Spleen (tissue), 11 donors: ENCODE results near the gene CNTNAP5. TPM values are rescaled to one million over a fixed set of nuclear protein-coding genes. Genes with fewer than 3 reads are reported as not detected.

ENCODE experiments used
- DNase-seq: peaks from one replicate; pipeline ENCODE4 v3.0.0-alpha.2; 2020
- H3K27ac ChIP-seq, 8 donors: fragments of 200-600 bp; sonication (generic) in 7 of 8; 1 replicate in 4 of 8; 2 replicates in 4 of 8; pipeline versions ENCODE4 v1.5.0 to v1.8.0; 2016 to 2021; ENCODE audit warnings: inconsistent platforms in 4 of 8, mild to moderate bottlenecking in 4 of 8, moderate library complexity in 1 of 8
- H3K27me3 ChIP-seq, 7 donors: fragments of 200-600 bp; sonication (generic) in 6 of 7; replicated peaks in 1 of 7; 1 replicate in 4 of 7; 2 replicates in 3 of 7; pipeline versions ENCODE4 v1.5.0 to v1.8.0; 2016 to 2021; ENCODE audit warnings: inconsistent platforms in 3 of 7, mild to moderate bottlenecking in 1 of 7
- H3K36me3 ChIP-seq, 6 donors: fragments of 200-600 bp; sonication (generic) in 5 of 6; 1 replicate in 4 of 6; 2 replicates in 2 of 6; pipeline versions ENCODE4 v1.5.0 to v1.8.0; 2016 to 2021; ENCODE audit warnings: inconsistent platforms in 2 of 6
- H3K4me1 ChIP-seq, 6 donors: fragments of 200-600 bp; sonication (generic) in 5 of 6; 1 replicate in 3 of 6; 2 replicates in 3 of 6; pipeline versions ENCODE4 v1.5.0 to v1.8.0; 2016 to 2021; ENCODE audit warnings: inconsistent platforms in 3 of 6
- H3K4me3 ChIP-seq, 8 donors: fragments of 200-600 bp; sonication (generic) in 7 of 8; 1 replicate in 4 of 8; 2 replicates in 4 of 8; pipeline versions ENCODE4 v1.5.0 to v1.8.0; 2016 to 2021; ENCODE audit warnings: inconsistent platforms in 4 of 8, mild to moderate bottlenecking in 4 of 8, moderate library complexity in 2 of 8
- H3K9me3 ChIP-seq, 8 donors: fragments of 200-600 bp; sonication (generic) in 7 of 8; 1 replicate in 4 of 8; 2 replicates in 4 of 8; pipeline versions ENCODE4 v1.5.0 to v1.8.0; 2016 to 2021; ENCODE audit warnings: inconsistent platforms in 4 of 8
- POLR2A ChIP-seq, 3 donors: fragments of 450-650 bp; IDR thresholded peaks; one replicate each; pipeline ENCODE4 v1.5.1; 2017; ENCODE audit warnings: antibody characterized with exemption in 3 of 3, mild to moderate bottlenecking in 1 of 3
- POLR2AphosphoS5 ChIP-seq, 3 donors: sonication (generic); formaldehyde crosslinking; IDR thresholded peaks; one replicate each; pipeline ENCODE4 v1.5.1; 2017; ENCODE audit warnings: antibody characterized with exemption in 3 of 3
- WGBS, 5 donors: extraction: QIAGEN DNeasy Blood & Tissue Kit in 3 of 5; methylation state at CpG; one replicate each; pipeline versions ENCODE4 v1.1.5 to v1.1.7; 2013 to 2018; 5-methylcytosine and 5-hydroxymethylcytosine counted together
- intact Hi-C: fragments of 100-400 bp; cut with DNase I; formaldehyde crosslinking; loops from one replicate; pipeline ENCODE4 v1.15.0; 2023; ENCODE audit warnings: low total_unique reads
- polyA plus RNA-seq, 3 donors: library from polyadenylated mRNA; stranded (reverse); fragments of 200-250 nt; gene quantifications; one replicate each; pipeline ENCODE4 v1.2.1, GENCODE V29; 2013
- total RNA-seq, 7 donors: library from RNA; depleted of rRNA in 3 of 7; stranded (reverse); fragments of >200 nt in 3 of 7; fragmentation: NEBNext Ultra II Directional in 4 of 7; extraction: Animal tissue kit (Norgen Biotek cat#: 25700) in 4 of 7; gene quantifications; one replicate each; pipeline versions ENCODE4 v1.1.0 to v1.2.1, GENCODE V29; 2016 to 2021
- TF ChIP-seq, protein P1 (sequence below), 11 experiments: fragments of 200-600 bp in 7 of 11; fragments of 450-650 bp in 4 of 11; sonication (generic) in 4 of 11; IDR thresholded peaks in 8 of 11; conservative IDR thresholded peaks in 3 of 11; 1 replicate in 7 of 11; 2 replicates in 4 of 11; pipeline versions ENCODE4 v1.4.0 to v1.8.0; 2016 to 2021; ENCODE audit warnings: antibody characterized with exemption in 11 of 11, inconsistent platforms in 4 of 11, mild to moderate bottlenecking in 1 of 11
- donor health status: healthy with polysubstance abuse.
- donor health status: DM: no; HTN: no; CAD: no; lungs with moderate emphysema.
- donor health status: DM: no; HTN: no; CAD: no.
- donor health status: Bipolar disorder and iron deficiency.
- donor health status: healthy.
- donor health status: DM: no; HTN: no; CAD: no.
- donor health status: DM: yes; HTN: yes; CAD: no.

The CNTNAP5 gene
- total and polyA plus RNA-seq, 10 donors = 0.18 TPM; not detected in 9

DNA sequence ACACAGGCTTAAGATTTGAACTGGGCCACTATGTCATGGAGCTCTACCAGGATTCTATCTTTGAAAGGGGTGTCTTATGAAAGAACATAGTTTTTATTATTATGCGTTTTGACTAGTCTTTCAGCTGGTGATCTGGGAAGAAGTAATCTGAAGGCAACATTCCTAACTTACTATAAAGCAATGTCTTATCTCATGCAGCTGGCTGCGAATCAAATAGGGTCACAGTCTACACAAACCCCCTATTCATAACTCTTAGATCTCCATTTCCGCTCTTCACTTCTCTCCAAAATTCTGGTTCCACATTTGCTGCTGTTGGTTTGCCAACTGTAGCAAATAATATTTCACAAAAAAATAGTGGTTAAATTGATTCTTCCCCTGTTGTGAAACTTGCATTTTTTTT, 813.3 kb downstream of the CNTNAP5 start:
- Histone ChIP-seq H3K36me3 (no peaks in the 10 kb centered on the region), H3K27ac (no peak overlapping the region), H3K9me3 (peaks cover 0 to 11% (median 3%) of the 10 kb centered on the region in 8 donors), H3K27me3 (no peaks in the 10 kb centered on the region), H3K4me1 (no peaks in the 10 kb centered on the region), H3K4me3 (no peak overlapping the region)
- TF ChIP-seq, protein P1, sequence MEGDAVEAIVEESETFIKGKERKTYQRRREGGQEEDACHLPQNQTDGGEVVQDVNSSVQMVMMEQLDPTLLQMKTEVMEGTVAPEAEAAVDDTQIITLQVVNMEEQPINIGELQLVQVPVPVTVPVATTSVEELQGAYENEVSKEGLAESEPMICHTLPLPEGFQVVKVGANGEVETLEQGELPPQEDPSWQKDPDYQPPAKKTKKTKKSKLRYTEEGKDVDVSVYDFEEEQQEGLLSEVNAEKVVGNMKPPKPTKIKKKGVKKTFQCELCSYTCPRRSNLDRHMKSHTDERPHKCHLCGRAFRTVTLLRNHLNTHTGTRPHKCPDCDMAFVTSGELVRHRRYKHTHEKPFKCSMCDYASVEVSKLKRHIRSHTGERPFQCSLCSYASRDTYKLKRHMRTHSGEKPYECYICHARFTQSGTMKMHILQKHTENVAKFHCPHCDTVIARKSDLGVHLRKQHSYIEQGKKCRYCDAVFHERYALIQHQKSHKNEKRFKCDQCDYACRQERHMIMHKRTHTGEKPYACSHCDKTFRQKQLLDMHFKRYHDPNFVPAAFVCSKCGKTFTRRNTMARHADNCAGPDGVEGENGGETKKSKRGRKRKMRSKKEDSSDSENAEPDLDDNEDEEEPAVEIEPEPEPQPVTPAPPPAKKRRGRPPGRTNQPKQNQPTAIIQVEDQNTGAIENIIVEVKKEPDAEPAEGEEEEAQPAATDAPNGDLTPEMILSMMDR (IDR thresholded peaks at IDR 0.05 in 8 of 11, conservative IDR thresholded peaks at IDR 0.05 in 3 of 11) = no peak
- TF ChIP-seq POLR2AphosphoS5 (IDR thresholded peaks at IDR 0.05) (no peak), POLR2A (IDR thresholded peaks at IDR 0.05) (no peak)
- 89 to 99% (median 94%) methylated on average over 3 of the region's 3 CpGs for WGBS, 5 donors
- no peak for DNase-seq
- intact Hi-C loops = no loop called here

DNA sequence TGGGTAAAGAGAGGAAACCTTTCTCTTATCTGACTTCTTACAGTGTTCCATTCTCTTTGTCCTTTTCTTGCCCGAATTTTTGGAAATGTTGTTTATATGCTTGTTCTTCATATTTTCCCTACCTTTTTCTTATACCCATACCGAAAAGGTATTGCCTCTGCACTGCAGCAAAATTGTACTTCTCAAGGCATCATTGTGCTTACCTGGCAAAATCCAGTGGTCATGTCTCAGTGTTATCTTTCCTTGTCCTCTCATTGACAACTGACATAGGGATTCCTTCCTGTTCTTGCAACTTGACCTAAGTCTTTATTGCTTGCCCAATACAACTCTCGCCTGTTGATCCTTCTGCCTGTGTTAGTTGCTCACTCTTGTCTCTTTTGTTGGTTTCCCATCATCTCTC, 842.2 kb downstream of the CNTNAP5 start:
- H3K4me3 ChIP-seq = no peak overlapping the region
- H3K9me3 ChIP-seq = peaks cover 0 to 7% (median 0%) of the 10 kb centered on the region in 8 donors
- 77 to 87% (median 82%) methylated on average over 3 of the region's 3 CpGs for WGBS, 5 donors
- no peak overlapping the region for H3K27ac ChIP-seq
- no peaks in the 10 kb centered on the region for H3K27me3 ChIP-seq
- H3K4me1 ChIP-seq = no peaks in the 10 kb centered on the region
- TF ChIP-seq, protein P1 (IDR thresholded peaks at IDR 0.05 in 8 of 11, conservative IDR thresholded peaks at IDR 0.05 in 3 of 11) = no peak
- TF ChIP-seq POLR2A (IDR thresholded peaks at IDR 0.05) (no peak), POLR2AphosphoS5 (IDR thresholded peaks at IDR 0.05) (no peak)
- intact Hi-C loops = no loop called here
- DNase-seq = no peak
- no peaks in the 10 kb centered on the region for H3K36me3 ChIP-seq

DNA sequence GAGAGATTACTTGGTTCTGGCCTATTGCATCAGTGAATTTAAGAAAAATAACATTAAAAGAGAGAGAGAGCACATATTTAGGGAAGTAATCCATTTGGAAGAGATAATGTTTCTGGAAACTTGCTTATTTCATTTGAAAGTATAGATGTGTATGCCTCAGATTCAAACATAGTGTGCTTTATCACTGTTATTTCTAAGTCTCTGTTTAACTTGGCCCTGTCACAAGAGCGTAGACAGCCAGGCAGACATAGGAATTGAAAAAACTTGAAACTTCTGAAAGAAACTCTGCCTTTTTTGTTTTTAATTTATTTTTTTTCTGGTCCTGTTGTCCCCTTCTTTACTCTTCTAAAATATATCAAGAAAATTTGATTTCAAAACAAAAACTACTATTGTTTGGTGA, 849.1 kb downstream of the CNTNAP5 start:
- Histone ChIP-seq H3K4me1 (no peaks in the 10 kb centered on the region), H3K9me3 (no peaks in the 10 kb centered on the region), H3K27ac (no peak overlapping the region), H3K36me3 (no peaks in the 10 kb centered on the region), H3K27me3 (no peaks in the 10 kb centered on the region), H3K4me3 (no peak overlapping the region)
- no peak for DNase-seq
- WGBS, 5 donors = 70 to 83% (median 78%) methylated on average over 1 of the region's 1 CpG
- intact Hi-C loops = no loop called here
- TF ChIP-seq POLR2A (IDR thresholded peaks at IDR 0.05) = no peak
- no peak for TF ChIP-seq POLR2AphosphoS5 (IDR thresholded peaks at IDR 0.05)
- TF ChIP-seq, protein P1 (IDR thresholded peaks at IDR 0.05 in 8 of 11, conservative IDR thresholded peaks at IDR 0.05 in 3 of 11) = no peak

DNA sequence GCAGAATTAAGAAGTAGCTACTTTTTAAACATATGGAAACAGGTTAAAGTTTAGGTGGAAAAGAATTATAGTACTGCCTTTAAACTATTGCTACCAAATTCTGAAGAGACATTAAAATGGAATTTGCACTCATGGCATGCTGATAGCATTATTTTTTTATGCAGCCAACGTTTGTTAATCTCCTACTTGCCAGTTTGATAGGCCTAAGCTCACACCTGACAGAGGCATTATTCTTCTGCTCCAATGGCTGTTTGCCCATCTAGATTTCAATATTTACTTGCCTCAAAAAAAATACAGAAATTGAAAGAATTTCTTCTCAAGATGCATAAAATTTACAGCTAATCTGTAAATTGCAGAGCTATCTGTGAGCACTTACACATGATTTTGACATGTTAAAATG, 849.6 kb downstream of the CNTNAP5 start:
- no peak overlapping the region for H3K4me3 ChIP-seq
- no peak overlapping the region for H3K27ac ChIP-seq
- WGBS, 5 donors = 31 to 51% (median 42%) methylated on average over 1 of the region's 1 CpG
- no peaks in the 10 kb centered on the region for H3K4me1 ChIP-seq
- no peaks in the 10 kb centered on the region for H3K36me3 ChIP-seq
- TF ChIP-seq, protein P1 (IDR thresholded peaks at IDR 0.05 in 8 of 11, conservative IDR thresholded peaks at IDR 0.05 in 3 of 11) = no peak
- TF ChIP-seq POLR2AphosphoS5 (IDR thresholded peaks at IDR 0.05) (no peak), POLR2A (IDR thresholded peaks at IDR 0.05) (no peak)
- DNase-seq = no peak
- H3K27me3 ChIP-seq = no peaks in the 10 kb centered on the region
- no peaks in the 10 kb centered on the region for H3K9me3 ChIP-seq
- intact Hi-C loops = no loop called here
